NCI-H345 (cell line): ENCODE results near the gene MCCC1.
A peak's percentile ranks its signal among the peaks of the same experiment; 100 is the strongest.

Experiments
- DNase-seq: peaks from one replicate; lab custom pipeline; 2025; lab: John Stamatoyannopoulos, UW

Gene MCCC1

DNA sequence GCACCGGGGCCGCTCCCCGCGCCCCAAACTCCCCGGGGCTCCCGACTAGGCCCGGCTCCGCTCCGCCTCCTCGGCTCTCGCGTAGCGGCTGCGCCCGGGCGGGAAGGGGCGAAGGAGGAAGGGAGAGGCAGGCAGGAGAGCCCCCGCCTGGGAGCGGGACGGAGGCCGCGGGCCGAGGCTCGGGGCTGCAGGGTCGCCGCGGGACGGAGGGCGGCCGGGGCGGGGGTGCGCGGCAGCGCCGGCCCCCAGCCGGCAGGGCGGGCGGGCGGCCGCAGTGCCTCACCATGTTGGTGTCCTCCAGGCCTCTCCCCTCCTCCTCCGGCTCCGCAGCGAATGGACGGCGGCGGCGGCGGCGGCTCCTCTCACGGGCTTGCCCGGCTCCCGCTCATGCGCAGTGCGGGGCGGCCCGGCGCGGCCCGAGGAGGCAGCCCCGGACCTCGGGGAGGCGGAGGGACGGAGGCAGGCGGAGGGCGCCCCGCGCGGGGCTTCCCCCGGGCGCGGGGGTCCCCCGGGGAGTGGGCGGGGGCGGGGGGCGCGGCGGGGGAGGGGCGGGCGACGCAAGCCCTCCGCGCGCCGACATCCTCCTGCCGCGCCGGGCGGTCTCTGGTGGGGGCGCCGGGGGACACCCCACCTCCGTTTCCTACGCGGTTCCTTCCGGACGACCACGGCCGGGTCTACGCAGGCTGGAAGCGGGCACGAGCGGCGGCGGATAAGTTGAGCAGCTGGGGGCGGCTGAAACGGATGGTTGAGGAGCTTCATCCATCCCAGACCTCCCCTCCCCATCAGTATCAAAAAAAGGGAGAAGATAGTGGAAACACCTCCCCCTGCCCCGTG lies 118.9 kb downstream of the MCCC1 start, which contains the start of gene DCUN1D1:
Gene DCUN1D1 (minus strand): TSS at position 335 of the 834 bp plus-strand sequence. CDS start 49 bp downstream, at position 286.
- peak; percentile 87 for DNase-seq

DNA sequence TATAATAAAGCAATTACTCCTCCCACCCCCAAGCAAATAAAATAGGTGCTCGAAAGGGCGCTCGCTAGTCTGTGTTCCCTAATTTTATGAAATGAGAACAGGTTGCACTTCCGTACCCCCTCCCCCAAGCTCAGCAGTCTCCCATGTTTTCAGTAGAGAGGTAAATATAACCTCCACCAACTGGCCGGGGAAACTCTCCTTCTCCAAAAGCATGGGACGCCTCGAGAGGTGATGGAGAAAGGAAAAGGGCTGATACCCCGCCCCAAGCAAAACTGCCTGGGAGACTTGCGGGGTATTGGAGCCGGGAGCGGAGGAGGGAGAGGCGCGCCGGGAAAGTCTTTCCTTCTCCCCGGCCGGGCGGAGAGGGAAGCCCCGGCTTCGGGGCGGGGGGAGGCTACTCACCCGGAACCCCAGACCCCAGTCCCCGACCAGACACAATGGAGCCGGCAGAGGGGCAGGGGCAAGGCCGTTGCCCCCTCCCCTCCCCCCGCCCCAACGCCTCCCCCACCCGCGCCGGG lies 119.6 kb downstream of the MCCC1 start:
- peak; percentile 50 for DNase-seq

DNA sequence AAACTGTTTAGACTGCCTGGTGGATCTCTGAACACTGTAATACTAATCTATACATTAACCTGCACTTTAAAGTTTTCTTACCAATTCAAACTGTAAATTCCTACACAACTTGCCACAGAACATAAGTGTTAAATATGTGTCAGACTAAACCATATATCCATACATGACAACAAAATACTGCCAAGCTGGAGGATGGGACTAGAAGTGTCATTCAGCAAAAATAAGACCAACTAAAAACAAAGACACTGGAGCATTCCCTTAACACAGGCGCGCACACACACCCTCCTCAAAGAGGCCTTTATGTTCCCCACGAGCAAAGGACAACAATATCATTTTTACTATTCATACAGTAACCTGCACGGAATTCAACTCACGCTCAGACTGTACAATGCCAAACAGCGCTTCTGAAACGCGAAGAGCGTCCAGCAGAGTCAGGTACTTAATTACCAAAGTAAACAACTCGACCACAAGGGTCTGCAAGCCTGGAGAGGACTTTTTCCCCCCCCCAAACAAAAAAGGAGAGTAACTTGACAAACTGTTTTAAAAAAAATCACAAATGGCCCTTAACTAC lies 120.1 kb downstream of the MCCC1 start:
- DNase-seq: peak; percentile 50

DNA sequence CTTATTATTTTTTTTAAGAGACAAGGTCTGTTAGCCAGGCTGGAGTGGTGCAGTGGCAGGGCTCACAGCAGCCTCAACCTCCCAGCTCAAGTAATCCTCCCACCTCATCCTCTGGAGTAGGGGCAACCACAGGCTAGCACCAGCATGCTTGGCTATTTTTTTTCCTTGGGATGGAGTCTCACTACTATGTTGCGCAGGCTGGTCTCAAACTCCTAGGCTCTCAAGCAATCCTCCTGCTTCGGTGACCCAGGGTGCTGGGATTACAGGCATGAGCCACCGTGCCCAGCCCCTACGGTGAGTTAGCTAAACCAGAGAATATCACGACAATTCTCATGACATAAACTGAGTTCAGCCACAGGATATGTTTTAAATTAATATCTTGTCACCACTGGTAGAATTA lies 120.9 kb downstream of the MCCC1 start:
- no peak for DNase-seq

DNA sequence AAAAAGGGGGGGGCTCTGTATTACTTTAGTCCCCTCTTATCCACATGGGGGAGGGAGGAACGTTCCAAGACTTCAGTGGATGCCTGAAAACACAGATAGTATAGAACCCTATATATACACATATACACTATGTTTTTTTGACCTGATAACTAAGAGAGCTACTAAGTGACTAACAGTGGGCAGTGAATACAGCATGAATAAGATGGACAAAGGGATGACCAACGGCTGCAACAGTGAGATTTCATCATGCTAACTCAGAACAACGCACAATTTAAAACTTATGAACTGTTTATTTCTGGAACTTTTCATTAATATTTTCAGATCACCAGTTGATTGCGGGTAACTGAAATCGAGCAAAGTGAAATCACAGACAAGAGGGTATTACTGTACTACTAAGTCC lies 126.2 kb downstream of the MCCC1 start:
- DNase-seq: no peak

DNA sequence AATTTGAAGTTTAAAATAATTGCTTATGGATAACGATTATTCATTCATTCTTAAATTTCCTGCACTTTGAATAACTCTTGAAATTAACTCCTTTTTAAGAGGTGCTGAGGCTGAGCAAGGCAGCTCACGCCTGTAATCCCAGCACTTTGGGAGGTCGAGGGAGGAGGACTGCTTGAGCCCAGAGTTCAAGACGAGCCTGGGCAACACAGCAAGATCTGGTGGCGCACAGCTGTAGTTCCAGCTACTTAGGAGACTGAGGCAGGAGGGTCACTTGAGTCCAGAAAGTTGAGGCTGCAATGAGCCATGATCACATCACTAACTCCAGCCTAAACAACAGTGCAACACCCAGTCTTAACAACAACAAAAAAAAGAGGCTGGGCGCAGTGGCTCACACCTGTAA lies 126.9 kb downstream of the MCCC1 start:
- no peak for DNase-seq

DNA sequence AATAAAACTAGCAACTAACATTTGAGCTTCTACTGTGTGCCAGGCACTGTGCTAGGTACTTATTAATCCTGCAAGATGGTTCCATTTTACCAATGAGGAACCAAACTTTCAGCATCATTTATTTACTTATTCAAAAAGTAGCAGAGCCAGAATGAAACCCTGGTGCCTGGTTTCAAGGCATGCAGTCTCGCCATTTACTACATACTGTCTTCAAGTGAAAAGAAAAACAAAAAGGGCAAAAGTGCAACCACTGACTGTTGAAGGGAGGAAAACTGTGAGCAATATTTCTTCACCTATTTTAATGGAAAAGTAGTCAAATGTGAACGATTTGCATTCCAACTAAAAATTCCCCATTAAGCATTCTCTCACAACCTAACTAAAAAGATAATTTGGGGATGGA lies 127.7 kb downstream of the MCCC1 start:
- no peak for DNase-seq

DNA sequence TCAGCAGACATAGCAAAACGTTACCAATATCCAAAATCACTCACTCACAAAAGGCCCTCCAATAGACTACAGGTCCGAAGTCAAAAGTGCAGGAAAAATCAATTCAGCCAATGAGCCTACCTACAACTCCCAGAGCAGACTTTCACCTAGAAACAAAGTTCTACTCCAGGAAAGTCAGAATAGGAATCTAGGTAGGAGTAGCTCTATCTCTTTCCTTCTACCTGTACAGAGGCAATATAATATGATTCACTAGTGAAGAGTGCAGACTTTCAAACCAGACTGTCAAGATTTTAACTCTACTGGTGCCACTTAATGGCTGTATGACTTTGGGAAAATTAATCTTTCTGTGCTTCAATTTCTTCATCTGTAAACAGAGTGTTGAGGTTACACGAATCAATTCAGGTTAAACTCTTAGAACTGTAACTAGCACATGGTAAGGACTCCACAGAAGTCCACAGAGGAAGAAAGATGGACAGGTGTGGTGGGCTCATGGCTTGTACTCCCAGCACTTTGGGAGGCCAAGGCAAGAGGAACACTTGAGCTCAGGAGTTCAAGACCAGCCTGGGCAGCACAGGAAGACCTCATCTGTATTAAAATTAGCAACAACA lies 128.4 kb downstream of the MCCC1 start:
- DNase-seq: no peak

DNA sequence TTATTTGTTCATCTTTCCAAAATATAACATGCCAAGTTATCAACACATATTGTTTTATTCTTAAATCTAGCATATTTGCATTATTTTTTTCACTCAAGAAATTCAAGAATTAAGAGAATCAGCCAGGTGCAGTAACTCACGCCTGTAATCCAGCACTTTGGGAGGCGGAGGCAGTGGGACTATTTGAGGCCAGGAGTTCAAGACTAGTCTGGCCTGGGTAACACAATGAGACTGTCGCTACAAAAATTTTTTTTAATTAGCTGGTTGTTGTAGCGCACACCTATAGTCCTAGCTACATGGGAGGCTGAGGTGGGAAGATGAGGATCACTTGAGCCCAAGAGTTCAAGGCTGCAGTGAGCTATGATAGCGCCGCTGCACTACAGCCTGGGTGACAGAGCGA lies 129.4 kb downstream of the MCCC1 start:
- DNase-seq: no peak

DNA sequence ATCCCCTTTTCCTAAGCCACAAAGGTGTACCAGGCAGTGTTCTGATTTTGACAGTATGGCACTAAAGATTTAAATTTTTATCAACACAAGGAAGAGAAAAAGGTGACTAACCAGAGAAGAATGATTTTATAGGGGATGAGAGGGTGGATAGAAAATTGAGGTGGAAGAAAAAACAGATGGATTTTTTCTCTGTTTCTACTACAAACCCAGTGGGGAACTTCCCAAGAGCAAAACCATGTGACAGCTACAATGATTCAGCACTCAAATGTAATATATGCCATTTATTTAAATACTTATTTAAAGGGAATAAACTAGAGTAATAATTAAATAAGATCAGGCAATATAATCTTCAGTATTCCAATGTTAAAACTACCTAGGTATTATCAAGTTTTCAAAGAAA lies 130.0 kb downstream of the MCCC1 start:
- no peak for DNase-seq

DNA sequence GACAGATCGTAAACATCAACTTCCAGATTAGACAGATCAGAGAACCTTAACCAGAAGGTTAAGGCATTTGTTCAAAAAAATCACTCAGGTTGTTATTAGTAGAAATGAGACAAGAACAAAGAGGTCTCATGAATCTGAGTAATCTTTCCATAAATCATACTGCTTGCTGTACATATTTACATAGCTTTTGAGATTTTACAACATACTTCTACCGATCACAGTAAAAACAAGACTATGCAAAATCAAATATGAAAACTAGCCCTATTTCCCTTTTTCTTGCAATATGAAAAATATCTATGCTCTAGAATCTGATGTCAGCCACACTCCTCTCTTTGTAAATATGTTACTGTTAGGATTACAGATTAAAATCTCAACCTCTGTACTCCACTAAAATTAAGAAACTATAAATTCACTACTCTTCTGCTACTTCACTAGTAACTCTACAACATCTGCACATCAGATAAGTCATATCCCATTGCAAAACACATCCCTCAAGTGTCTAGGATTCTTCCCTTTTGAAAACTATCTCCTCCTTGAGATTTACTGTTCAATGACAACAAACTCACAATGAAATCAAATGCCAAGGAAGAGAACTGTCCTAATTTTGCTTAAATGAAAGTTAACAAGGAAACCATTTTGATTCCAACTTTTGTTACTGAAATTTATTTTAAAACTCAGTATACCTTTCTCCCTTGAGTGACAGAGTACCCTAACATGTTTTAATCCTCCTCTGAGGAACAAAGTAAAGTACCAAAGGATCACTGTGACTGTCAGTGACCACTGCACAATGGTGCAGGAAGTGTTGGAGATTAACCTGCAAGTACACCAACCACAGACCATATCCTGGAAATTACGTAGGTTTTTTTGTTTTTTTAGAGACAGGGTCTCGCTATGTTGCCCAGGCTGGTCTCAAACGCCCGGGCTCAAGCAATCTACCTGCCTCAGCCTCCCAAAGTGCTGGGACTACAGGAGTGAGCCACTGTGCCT lies 131.8 kb downstream of the MCCC1 start:
- DNase-seq: no peak

DNA sequence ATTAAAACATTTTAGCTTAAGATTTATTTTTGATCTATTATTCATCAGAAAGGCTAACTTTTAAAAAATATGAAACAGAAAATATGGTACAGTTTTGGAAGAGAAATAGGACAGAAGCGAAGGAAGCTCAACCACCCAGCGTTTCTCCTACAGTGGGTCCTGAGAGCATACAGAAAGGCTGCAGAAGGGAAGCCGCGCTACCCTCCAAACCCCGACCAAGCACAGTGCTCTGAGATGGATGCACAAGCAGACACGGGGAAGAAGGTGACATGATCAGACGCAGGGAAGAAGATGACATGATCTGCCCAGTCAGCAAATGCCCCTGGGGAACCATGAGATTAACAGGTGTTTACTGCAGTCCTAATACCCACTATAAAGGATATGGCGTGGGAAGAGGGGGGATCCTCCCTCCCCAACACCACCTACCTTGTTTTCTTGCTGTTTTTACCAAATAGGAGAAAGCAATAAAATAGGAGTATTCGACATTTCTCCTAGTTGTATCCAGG lies 133.4 kb downstream of the MCCC1 start:
- no peak for DNase-seq
